ENCODE data around the gene SOCS6.

The SOCS6 gene

GRCh38 chr18:70314151-70314782, 25.4 kb downstream of the SOCS6 start:
- DNase-seq (no peak), ATAC-seq (ENCODE audit: insufficient read depth, low read depth) (no peak)
- Histone ChIP-seq H2AFZ (ENCODE audit: low read depth, low read length) (no peak overlapping the region), H3K36me3 (ENCODE audit: insufficient read depth, low read length) (no peaks in the 10 kb centered on the region), H3K4me2 (ENCODE audit: insufficient read depth, low read length) (no peak overlapping the region), H3K9ac (ENCODE audit: low read depth, low read length) (no peak overlapping the region), H3K4me1 (ENCODE audit: insufficient read depth, low read length) (no peaks in the 10 kb centered on the region), H3K4me3 (ENCODE audit: low read depth in 1 of 2, low read length in 2 of 2) (no peak overlapping the region), H3K27me3 (ENCODE audit: insufficient read depth, low read length, poor library complexity) (no peaks in the 10 kb centered on the region), H3K27ac (ENCODE audit: low read length) (no peak overlapping the region), H3K79me2 (ENCODE audit: insufficient read depth, low read length) (no peaks in the 10 kb centered on the region), H4K20me1 (ENCODE audit: insufficient read depth, low read length) (no peaks in the 10 kb centered on the region), H3K9me3 (ENCODE audit: insufficient read depth, low read length, severe bottlenecking) (no peaks in the 10 kb centered on the region)
- TF ChIP-seq EZH2 (IDR thresholded peaks at IDR 0.05; ENCODE audit: borderline replicate concordance, low read depth, low read length, severe bottlenecking), result no peak
- TF ChIP-seq CTCF (IDR thresholded peaks at IDR 0.05; ENCODE audit: borderline replicate concordance, extremely low read depth, low read length, poor library complexity, severe bottlenecking), result no peak

GRCh38 chr18:70319187-70319586, 30.3 kb downstream of the SOCS6 start:
- H2AFZ ChIP-seq (ENCODE audit: low read depth, low read length), result no peak overlapping the region

GRCh38 chr18:70321616-70322015, 32.8 kb downstream of the SOCS6 start:
- H3K4me1 ChIP-seq (ENCODE audit: insufficient read depth, low read length), result no peaks in the 10 kb centered on the region
- no peaks in the 10 kb centered on the region for H3K9me3 ChIP-seq (ENCODE audit: insufficient read depth, low read length, severe bottlenecking)
- H3K36me3 ChIP-seq (ENCODE audit: insufficient read depth, low read length), result no peaks in the 10 kb centered on the region
- no peak overlapping the region for H3K4me3 ChIP-seq (ENCODE audit: low read depth in 1 of 2, low read length in 2 of 2)
- TF ChIP-seq EZH2 (IDR thresholded peaks at IDR 0.05; ENCODE audit: borderline replicate concordance, low read depth, low read length, severe bottlenecking) (no peak), CTCF (IDR thresholded peaks at IDR 0.05; ENCODE audit: borderline replicate concordance, extremely low read depth, low read length, poor library complexity, severe bottlenecking) (no peak)
- H2AFZ ChIP-seq (ENCODE audit: low read depth, low read length), result no peak overlapping the region
- no peak for ATAC-seq (ENCODE audit: insufficient read depth, low read depth)
- no peak overlapping the region for H3K9ac ChIP-seq (ENCODE audit: low read depth, low read length)
- no peak overlapping the region for H3K4me2 ChIP-seq (ENCODE audit: insufficient read depth, low read length)
- H4K20me1 ChIP-seq (ENCODE audit: insufficient read depth, low read length), result no peaks in the 10 kb centered on the region
- no peaks in the 10 kb centered on the region for H3K27me3 ChIP-seq (ENCODE audit: insufficient read depth, low read length, poor library complexity)
- H3K27ac ChIP-seq (ENCODE audit: low read length), result no peak overlapping the region
- DNase-seq, result no peak
- H3K79me2 ChIP-seq (ENCODE audit: insufficient read depth, low read length), result no peaks in the 10 kb centered on the region

More at GRCh38 chr18:70319187-70319586, 30.3 kb downstream of the SOCS6 start:
- no peaks in the 10 kb centered on the region for H3K27me3 ChIP-seq (ENCODE audit: insufficient read depth, low read length, poor library complexity)
- H4K20me1 ChIP-seq (ENCODE audit: insufficient read depth, low read length), result no peaks in the 10 kb centered on the region
- H3K9me3 ChIP-seq (ENCODE audit: insufficient read depth, low read length, severe bottlenecking), result no peaks in the 10 kb centered on the region
- no peak overlapping the region for H3K27ac ChIP-seq (ENCODE audit: low read length)
- H3K9ac ChIP-seq (ENCODE audit: low read depth, low read length), result no peak overlapping the region
- no peak overlapping the region for H3K4me2 ChIP-seq (ENCODE audit: insufficient read depth, low read length)
- no peak overlapping the region for H3K4me3 ChIP-seq (ENCODE audit: low read depth in 1 of 2, low read length in 2 of 2)
- DNase-seq, result no peak
- no peaks in the 10 kb centered on the region for H3K4me1 ChIP-seq (ENCODE audit: insufficient read depth, low read length)
- H3K79me2 ChIP-seq (ENCODE audit: insufficient read depth, low read length), result no peaks in the 10 kb centered on the region
- no peak for ATAC-seq (ENCODE audit: insufficient read depth, low read depth)
- no peak for TF ChIP-seq EZH2 (IDR thresholded peaks at IDR 0.05; ENCODE audit: borderline replicate concordance, low read depth, low read length, severe bottlenecking)
- TF ChIP-seq CTCF (IDR thresholded peaks at IDR 0.05; ENCODE audit: borderline replicate concordance, extremely low read depth, low read length, poor library complexity, severe bottlenecking), result no peak
- H3K36me3 ChIP-seq (ENCODE audit: insufficient read depth, low read length), result no peaks in the 10 kb centered on the region

All from DND-41 (cell line).